HCT116 (cell line): ENCODE results near the gene ESYT3. TPM values are rescaled to one million over a fixed set of nuclear protein-coding genes. Genes with fewer than 3 reads are reported as not detected.

ENCODE experiments used
- ATAC-seq: fragments of 200-7000 bp; cut with Tn5 transposase; 2 replicates; pipeline ENCODE4 v1.9.1; 2020; ENCODE audit warnings: mild to moderate bottlenecking, moderate library complexity
- BruUV-seq: library from RNA; stranded (reverse); fragments of 400-500 nt; replicated peaks from 2 replicates; lab custom pipeline; 2021; lab: Mats Ljungman, UMichigan
- CTCF ChIA-PET: fragments of 300-600 bp; sonication (Branson Sonifier 250); formaldehyde crosslinking; loops from one replicate; lab custom pipeline; 2021; ENCODE audit warnings: antibody characterized with exemption; lab: Charles Lee
- POLR2A ChIA-PET: fragments of 300-600, 350-600 bp; sonication (Branson Sonifier 250); formaldehyde crosslinking; loops from one replicate; lab custom pipeline; 2021; ENCODE audit warnings: antibody characterized with exemption; lab: Charles Lee
- RAD21 ChIA-PET, 2 experiments: fragments of 300-600 bp; sonication (Branson Sonifier 250); formaldehyde crosslinking; loops; one replicate each; lab custom pipeline; 2023; ENCODE audit warnings: low total read pairs in 2 of 2; ENCODE audit not compliant: uncharacterized antibody in 2 of 2, unreplicated experiment in 2 of 2, low non-redundant PET in 1 of 2; lab: Charles Lee
- DNase-seq: peaks from one replicate; pipeline ENCODE4 v3.0.0-alpha.2; 2010; ENCODE audit warnings: low read depth, low spot score
- H2AFZ ChIP-seq: fragments of 200-600 bp; shearing (Covaris generic), sonication (generic); 2 replicates; pipeline ENCODE4 v1.6.1; 2017; ENCODE audit warnings: low read depth, mixed run types, mixed read lengths, antibody characterized with exemption, low read length; ENCODE audit not compliant: poor library complexity, severe bottlenecking
- H3K27ac ChIP-seq: 2 replicates; pipeline ENCODE4 v1.5.1; 2012; ENCODE audit warnings: low read depth, low read length
- H3K27me3 ChIP-seq: fragments of 200-600 bp; sonication (generic); 2 replicates; pipeline ENCODE4 v1.6.1; 2016; ENCODE audit warnings: mixed run types, low read length, mixed read lengths; ENCODE audit not compliant: insufficient read depth
- H3K36me3 ChIP-seq, 2 experiments: fragments of 200-500 bp in 1 of 2; fragments of 200-600 bp in 1 of 2; sonication (Bioruptor generic) in 1 of 2; sonication (generic) in 1 of 2; 2 replicates each; pipeline versions ENCODE4 v1.5.1 to v1.6.1; 2014 to 2016; ENCODE audit warnings: low read length in 2 of 2, inconsistent platforms in 1 of 2, mixed read lengths in 1 of 2, mixed run types in 1 of 2; ENCODE audit not compliant: insufficient read depth in 2 of 2, control insufficient read depth in 1 of 2
- H3K4me1 ChIP-seq, 2 experiments: fragments of 200-600 bp in 1 of 2; sonication (generic) in 1 of 2; 2 replicates each; pipeline versions ENCODE4 v1.5.1 to v1.6.1; 2012 to 2017; ENCODE audit warnings: low read length in 2 of 2, inconsistent platforms in 1 of 2, mild to moderate bottlenecking in 1 of 2, mixed read lengths in 1 of 2, mixed run types in 1 of 2, moderate library complexity in 1 of 2; ENCODE audit not compliant: insufficient read depth in 2 of 2, control insufficient read depth in 1 of 2
- H3K4me2 ChIP-seq: fragments of 200-600 bp; sonication (generic); 2 replicates; pipeline ENCODE4 v1.6.1; 2017; ENCODE audit warnings: mixed run types, low read length, mixed read lengths
- H3K4me3 ChIP-seq, 2 experiments: fragments of 200-600 bp in 1 of 2; sonication (generic) in 1 of 2; replicated peaks in 1 of 2; 2 replicates each; pipeline ENCODE4 v1.5.1; 2011 to 2016; ENCODE audit warnings: low read length in 2 of 2, control low read depth in 1 of 2, low read depth in 1 of 2, mild to moderate bottlenecking in 1 of 2, mixed read lengths in 1 of 2, mixed run types in 1 of 2
- H3K79me2 ChIP-seq: fragments of 200-600 bp; sonication (generic); 2 replicates; pipeline ENCODE4 v1.6.1; 2017; ENCODE audit warnings: mild to moderate bottlenecking, mixed run types, low read length, moderate library complexity, mixed read lengths; ENCODE audit not compliant: insufficient read depth
- H3K9ac ChIP-seq: fragments of 200-600 bp; sonication (generic); 2 replicates; pipeline ENCODE4 v1.6.1; 2016; ENCODE audit warnings: low read length, mixed read lengths
- H3K9me2 ChIP-seq: fragments of 200-600 bp; sonication (generic), shearing (Covaris generic); 2 replicates; pipeline ENCODE4 v1.6.1; 2017; ENCODE audit warnings: mixed run types, mild to moderate bottlenecking, moderate library complexity; ENCODE audit not compliant: insufficient read depth
- H3K9me3 ChIP-seq, 2 experiments: fragments of 200-500 bp in 1 of 2; fragments of 200-600 bp in 1 of 2; sonication (Bioruptor generic) in 1 of 2; sonication (generic) in 1 of 2; 2 replicates each; pipeline ENCODE4 v1.6.1; 2014 to 2017; ENCODE audit warnings: low read length in 2 of 2, mixed read lengths in 2 of 2, inconsistent platforms in 1 of 2, low read depth in 1 of 2, mild to moderate bottlenecking in 1 of 2, mixed run types in 1 of 2, moderate library complexity in 1 of 2; ENCODE audit not compliant: control insufficient read depth in 1 of 2, insufficient read depth in 1 of 2
- H4K20me1 ChIP-seq: fragments of 200-600 bp; sonication (generic), shearing (Covaris generic); 2 replicates; pipeline ENCODE4 v1.6.1; 2017; ENCODE audit warnings: mixed run types, mild to moderate bottlenecking, moderate library complexity; ENCODE audit not compliant: insufficient read depth
- CBX3 ChIP-seq: IDR thresholded peaks from 2 replicates; pipeline ENCODE4 v1.6.1; 2012; ENCODE audit warnings: low read depth
- EGR1 ChIP-seq: IDR thresholded peaks from 2 replicates; pipeline ENCODE4 v1.6.1; 2012; ENCODE audit warnings: low read depth
- MAX ChIP-seq: IDR thresholded peaks from 2 replicates; pipeline ENCODE4 v1.6.1; 2012
- POLR2A ChIP-seq: IDR thresholded peaks from 2 replicates; pipeline ENCODE4 v1.7.0; 2011; ENCODE audit warnings: borderline replicate concordance; ENCODE audit not compliant: insufficient read depth, insufficient read length; ENCODE audit errors: extremely low read depth
- POLR2AphosphoS5 ChIP-seq: IDR thresholded peaks from 2 replicates; pipeline ENCODE4 v1.6.1; 2011; ENCODE audit warnings: mild to moderate bottlenecking, low read depth, low read length, moderate library complexity
- RAD21 ChIP-seq: IDR thresholded peaks from 2 replicates; pipeline ENCODE4 v1.6.1; 2012; ENCODE audit warnings: low read depth, mild to moderate bottlenecking
- SIN3A ChIP-seq: IDR thresholded peaks from 2 replicates; pipeline ENCODE4 v1.6.1; 2012; ENCODE audit warnings: low read depth
- SP1 ChIP-seq: IDR thresholded peaks from 2 replicates; pipeline ENCODE4 v1.6.1; 2012; ENCODE audit warnings: low read depth
- YY1 ChIP-seq: IDR thresholded peaks from 2 replicates; pipeline ENCODE4 v1.6.1; 2011; ENCODE audit warnings: low read length, low read depth, moderate library complexity, mild to moderate bottlenecking; ENCODE audit not compliant: insufficient replicate concordance; ENCODE audit errors: extremely low read depth
- ZBTB33 ChIP-seq: IDR thresholded peaks from 2 replicates; pipeline ENCODE4 v1.6.1; 2011; ENCODE audit warnings: mild to moderate bottlenecking, low read length, moderate library complexity; ENCODE audit not compliant: insufficient replicate concordance; ENCODE audit errors: extremely low read depth
- intact Hi-C: fragments of 100-400 bp; cut with micrococcal nuclease; formaldehyde crosslinking; loops from 2 replicates; pipeline ENCODE4 v1.10.0; 2022
- total RNA-seq: library from RNA; stranded (reverse); gene quantifications from one replicate; pipeline ENCODE4 v1.2.1, GENCODE V29; 2021; ENCODE audit not compliant: unreplicated experiment
- TF ChIP-seq, protein P1 (sequence below): IDR thresholded peaks from 2 replicates; pipeline ENCODE4 v1.6.1; 2012; ENCODE audit warnings: low read depth

The ESYT3 gene
- total RNA-seq, 1 experiment from 2014 or later = 0.05 TPM

- no TSS peak for BruUV-seq
- Histone ChIP-seq H3K27me3 (no peaks in the 10 kb centered on the region), H3K9me3 (no peaks in the 10 kb centered on the region), H3K79me2 (no peaks in the 10 kb centered on the region), H3K4me1 (no peaks in the 10 kb centered on the region), H3K4me3 (no peak overlapping the region), H4K20me1 (no peaks in the 10 kb centered on the region), H3K36me3 (no peaks in the 10 kb centered on the region), H2AFZ (no peak overlapping the region), H3K4me2 (no peak overlapping the region), H3K9me2 (no peaks in the 10 kb centered on the region), H3K27ac (no peak overlapping the region), H3K9ac (no peak overlapping the region)
- TF ChIP-seq EGR1 (no peak), POLR2AphosphoS5 (no peak), SIN3A (no peak), MAX (no peak), CBX3 (no peak), ZBTB33 (no peak), POLR2A (no peak), RAD21 (no peak), YY1 (no peak), SP1 (no peak)
- TF ChIP-seq, protein P1, sequence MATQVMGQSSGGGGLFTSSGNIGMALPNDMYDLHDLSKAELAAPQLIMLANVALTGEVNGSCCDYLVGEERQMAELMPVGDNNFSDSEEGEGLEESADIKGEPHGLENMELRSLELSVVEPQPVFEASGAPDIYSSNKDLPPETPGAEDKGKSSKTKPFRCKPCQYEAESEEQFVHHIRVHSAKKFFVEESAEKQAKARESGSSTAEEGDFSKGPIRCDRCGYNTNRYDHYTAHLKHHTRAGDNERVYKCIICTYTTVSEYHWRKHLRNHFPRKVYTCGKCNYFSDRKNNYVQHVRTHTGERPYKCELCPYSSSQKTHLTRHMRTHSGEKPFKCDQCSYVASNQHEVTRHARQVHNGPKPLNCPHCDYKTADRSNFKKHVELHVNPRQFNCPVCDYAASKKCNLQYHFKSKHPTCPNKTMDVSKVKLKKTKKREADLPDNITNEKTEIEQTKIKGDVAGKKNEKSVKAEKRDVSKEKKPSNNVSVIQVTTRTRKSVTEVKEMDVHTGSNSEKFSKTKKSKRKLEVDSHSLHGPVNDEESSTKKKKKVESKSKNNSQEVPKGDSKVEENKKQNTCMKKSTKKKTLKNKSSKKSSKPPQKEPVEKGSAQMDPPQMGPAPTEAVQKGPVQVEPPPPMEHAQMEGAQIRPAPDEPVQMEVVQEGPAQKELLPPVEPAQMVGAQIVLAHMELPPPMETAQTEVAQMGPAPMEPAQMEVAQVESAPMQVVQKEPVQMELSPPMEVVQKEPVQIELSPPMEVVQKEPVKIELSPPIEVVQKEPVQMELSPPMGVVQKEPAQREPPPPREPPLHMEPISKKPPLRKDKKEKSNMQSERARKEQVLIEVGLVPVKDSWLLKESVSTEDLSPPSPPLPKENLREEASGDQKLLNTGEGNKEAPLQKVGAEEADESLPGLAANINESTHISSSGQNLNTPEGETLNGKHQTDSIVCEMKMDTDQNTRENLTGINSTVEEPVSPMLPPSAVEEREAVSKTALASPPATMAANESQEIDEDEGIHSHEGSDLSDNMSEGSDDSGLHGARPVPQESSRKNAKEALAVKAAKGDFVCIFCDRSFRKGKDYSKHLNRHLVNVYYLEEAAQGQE = no peak
- DNase-seq (no peak), ATAC-seq (no peak)
- RAD21 ChIA-PET = no interaction called here
- CTCF ChIA-PET = no interaction called here
- intact Hi-C loops = no loop called here
- POLR2A ChIA-PET = no interaction called here
Observed at GRCh38 chr3:138405001-138405400, 29.4 kb upstream of the ESYT3 start.
